ENCODE measurements around the gene EFNA1.

EFNA1 gene

DNA sequence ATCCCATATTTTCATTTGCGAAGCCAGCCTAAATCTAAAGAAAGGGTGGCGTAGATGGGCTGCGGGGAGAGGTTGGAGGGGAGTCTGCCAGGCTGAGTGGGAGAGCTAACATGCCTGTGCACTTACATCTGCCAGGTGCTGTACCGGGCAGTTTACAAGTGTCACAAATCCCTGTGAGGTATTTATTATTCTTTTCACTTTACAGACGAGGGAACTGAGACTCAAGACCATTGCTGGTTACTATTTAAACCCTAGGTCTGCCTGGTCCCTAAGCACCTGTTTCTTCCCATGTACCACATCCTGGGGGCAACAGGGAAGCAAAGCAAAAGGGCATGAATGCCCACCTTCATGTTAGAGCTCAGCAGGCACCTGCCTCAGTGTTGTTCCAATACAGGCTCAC is 19.4 kb upstream of the EFNA1 start:
- Histone ChIP-seq H3K4me1 (ENCODE audit: control insufficient read depth, low read length) (peaks cover 10% of the 10 kb centered on the region), H3K9me2 (replicated peaks; ENCODE audit: control insufficient read depth, low read length) (no peaks in the 10 kb centered on the region), H3K4me3 (ENCODE audit: low read length) (no peak overlapping the region), H3K27ac (ENCODE audit: low read depth, low read length) (no peak overlapping the region), H3K9me3 (ENCODE audit: control insufficient read depth, insufficient read depth, low read length) (no peaks in the 10 kb centered on the region), H3K4me2 (ENCODE audit: low read length) (no peak overlapping the region), H3K79me2 (ENCODE audit: control insufficient read depth, low read length) (no peaks in the 10 kb centered on the region), H3K36me3 (ENCODE audit: control insufficient read depth, low read length) (no peaks in the 10 kb centered on the region), H4K20me1 (ENCODE audit: control insufficient read depth, insufficient read depth, low read depth, low read length) (no peaks in the 10 kb centered on the region), H3F3A (ENCODE audit: control insufficient read depth, insufficient read depth) (no peaks in the 10 kb centered on the region), H3K27me3 (ENCODE audit: control insufficient read depth, low read length) (peaks cover 2% of the 10 kb centered on the region; the same call in 1 of the 2 replicates)
- no peak for TF ChIP-seq EZH2phosphoT487 (IDR thresholded peaks at IDR 0.05; ENCODE audit: borderline replicate concordance, low read length)
- TF ChIP-seq, protein P1, sequence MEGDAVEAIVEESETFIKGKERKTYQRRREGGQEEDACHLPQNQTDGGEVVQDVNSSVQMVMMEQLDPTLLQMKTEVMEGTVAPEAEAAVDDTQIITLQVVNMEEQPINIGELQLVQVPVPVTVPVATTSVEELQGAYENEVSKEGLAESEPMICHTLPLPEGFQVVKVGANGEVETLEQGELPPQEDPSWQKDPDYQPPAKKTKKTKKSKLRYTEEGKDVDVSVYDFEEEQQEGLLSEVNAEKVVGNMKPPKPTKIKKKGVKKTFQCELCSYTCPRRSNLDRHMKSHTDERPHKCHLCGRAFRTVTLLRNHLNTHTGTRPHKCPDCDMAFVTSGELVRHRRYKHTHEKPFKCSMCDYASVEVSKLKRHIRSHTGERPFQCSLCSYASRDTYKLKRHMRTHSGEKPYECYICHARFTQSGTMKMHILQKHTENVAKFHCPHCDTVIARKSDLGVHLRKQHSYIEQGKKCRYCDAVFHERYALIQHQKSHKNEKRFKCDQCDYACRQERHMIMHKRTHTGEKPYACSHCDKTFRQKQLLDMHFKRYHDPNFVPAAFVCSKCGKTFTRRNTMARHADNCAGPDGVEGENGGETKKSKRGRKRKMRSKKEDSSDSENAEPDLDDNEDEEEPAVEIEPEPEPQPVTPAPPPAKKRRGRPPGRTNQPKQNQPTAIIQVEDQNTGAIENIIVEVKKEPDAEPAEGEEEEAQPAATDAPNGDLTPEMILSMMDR (IDR thresholded peaks at IDR 0.05; ENCODE audit: low read depth, low read length, poor library complexity, severe bottlenecking), result no peak

GRCh38 chr1:155110381-155110780 is 17.3 kb upstream of the EFNA1 start:
- no peak overlapping the region for H3K4me3 ChIP-seq (ENCODE audit: low read length)
- no peak overlapping the region for H3K27ac ChIP-seq (ENCODE audit: low read depth, low read length)
- H3F3A ChIP-seq (ENCODE audit: control insufficient read depth, insufficient read depth), result no peaks in the 10 kb centered on the region
- H3K79me2 ChIP-seq (ENCODE audit: control insufficient read depth, low read length), result no peaks in the 10 kb centered on the region
- no peak overlapping the region for H3K4me2 ChIP-seq (ENCODE audit: low read length)
- H3K9me3 ChIP-seq (ENCODE audit: control insufficient read depth, insufficient read depth, low read length), result no peaks in the 10 kb centered on the region
- TF ChIP-seq, protein P1 (IDR thresholded peaks at IDR 0.05; ENCODE audit: low read depth, low read length, poor library complexity, severe bottlenecking), result no peak
- no peak for TF ChIP-seq EZH2phosphoT487 (IDR thresholded peaks at IDR 0.05; ENCODE audit: borderline replicate concordance, low read length)
- peaks cover 3% of the 10 kb centered on the region; the same call in 1 of the 2 replicates for H3K27me3 ChIP-seq (ENCODE audit: control insufficient read depth, low read length)
- H3K9me2 ChIP-seq (replicated peaks; ENCODE audit: control insufficient read depth, low read length), result no peaks in the 10 kb centered on the region
- no peaks in the 10 kb centered on the region for H3K36me3 ChIP-seq (ENCODE audit: control insufficient read depth, low read length)
- H3K4me1 ChIP-seq (ENCODE audit: control insufficient read depth, low read length), result peaks cover 10% of the 10 kb centered on the region
- H4K20me1 ChIP-seq (ENCODE audit: control insufficient read depth, insufficient read depth, low read depth, low read length), result no peaks in the 10 kb centered on the region

- Histone ChIP-seq H3K36me3 (ENCODE audit: control insufficient read depth, low read length) (no peaks in the 10 kb centered on the region), H4K20me1 (ENCODE audit: control insufficient read depth, insufficient read depth, low read depth, low read length) (no peaks in the 10 kb centered on the region), H3K27ac (ENCODE audit: low read depth, low read length) (no peak overlapping the region), H3K9me3 (ENCODE audit: control insufficient read depth, insufficient read depth, low read length) (no peaks in the 10 kb centered on the region), H3K4me2 (ENCODE audit: low read length) (no peak overlapping the region), H3K79me2 (ENCODE audit: control insufficient read depth, low read length) (no peaks in the 10 kb centered on the region), H3K9me2 (replicated peaks; ENCODE audit: control insufficient read depth, low read length) (no peaks in the 10 kb centered on the region), H3K4me3 (ENCODE audit: low read length) (no peak overlapping the region), H3F3A (ENCODE audit: control insufficient read depth, insufficient read depth) (no peaks in the 10 kb centered on the region), H3K4me1 (ENCODE audit: control insufficient read depth, low read length) (peaks cover 10% of the 10 kb centered on the region), H3K27me3 (ENCODE audit: control insufficient read depth, low read length) (peaks cover 6% of the 10 kb centered on the region; the same call in 1 of the 2 replicates)
- TF ChIP-seq, protein P1 (IDR thresholded peaks at IDR 0.05; ENCODE audit: low read depth, low read length, poor library complexity, severe bottlenecking), result no peak
- TF ChIP-seq EZH2phosphoT487 (IDR thresholded peaks at IDR 0.05; ENCODE audit: borderline replicate concordance, low read length), result no peak
Measured at GRCh38 chr1:155110826-155111225, 16.9 kb upstream of the EFNA1 start.
